Stimulated activated CD8-positive, alpha-beta memory T cell treated with anti-CD3 and anti-CD28 coated beads, Interleukin-4, amount 100 ng/mL, for 24 hours (primary cell): ENCODE measurements around the gene SNCG.
"Not testable (repeated sequence)": the region's sequence is repeated elsewhere in the genome, so short reads cannot be mapped to it uniquely, and the experiment has no call there.

ENCODE experiments used
- DNase-seq: peaks from one replicate; pipeline ENCODE4 v3.0.0-alpha.2; 2020; ENCODE audit warnings: low read depth

The SNCG gene

GRCh38 chr10:86958116-86958900 lies at the start of gene SNCG:
Gene SNCG, plus strand, starts transcription at chr10:86958599. Its CDS starts 99 bp downstream, at chr10:86958698.
- no peak for DNase-seq

DNA sequence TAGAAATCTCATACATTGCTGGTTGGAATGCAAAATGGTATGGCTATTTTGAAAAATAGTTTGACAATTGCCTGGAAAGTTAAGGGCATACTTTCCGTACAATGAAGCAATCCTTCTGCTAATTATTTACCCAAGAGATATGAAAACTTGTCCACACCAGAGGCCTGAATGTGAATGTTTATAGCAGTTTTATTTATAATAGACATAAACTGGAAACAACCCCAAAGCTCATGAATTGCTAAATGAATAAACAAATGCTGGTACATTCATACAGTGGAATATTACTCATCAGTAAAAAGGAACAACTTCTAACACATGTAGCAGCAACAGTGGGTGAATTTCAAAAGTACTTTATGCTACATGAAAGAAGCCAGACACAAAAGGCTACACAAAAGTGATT lies 43.7 kb upstream of the SNCG start:
- no peak for DNase-seq

DNA sequence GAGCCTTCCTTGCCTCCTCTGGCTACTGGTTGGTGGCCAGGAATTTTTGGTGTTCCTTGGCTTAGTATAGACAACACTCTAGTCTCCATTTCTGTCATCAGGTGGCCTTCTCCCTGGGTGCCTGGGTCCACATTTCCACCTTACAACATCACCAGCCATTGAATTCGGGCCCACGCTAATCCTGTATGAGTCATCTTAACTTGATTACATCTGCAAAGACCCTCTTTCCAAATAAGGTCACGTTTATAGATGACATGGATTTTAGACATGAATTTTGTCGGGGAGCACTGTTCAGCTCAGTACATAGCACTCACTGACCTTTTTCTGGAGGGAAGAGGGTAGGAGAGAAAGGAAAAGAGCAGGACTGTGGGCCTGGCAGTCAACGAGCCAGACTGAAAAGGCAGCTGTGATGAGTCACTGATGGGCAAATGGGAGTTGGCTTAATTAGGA lies 40.4 kb upstream of the SNCG start:
- no peak for DNase-seq

DNA sequence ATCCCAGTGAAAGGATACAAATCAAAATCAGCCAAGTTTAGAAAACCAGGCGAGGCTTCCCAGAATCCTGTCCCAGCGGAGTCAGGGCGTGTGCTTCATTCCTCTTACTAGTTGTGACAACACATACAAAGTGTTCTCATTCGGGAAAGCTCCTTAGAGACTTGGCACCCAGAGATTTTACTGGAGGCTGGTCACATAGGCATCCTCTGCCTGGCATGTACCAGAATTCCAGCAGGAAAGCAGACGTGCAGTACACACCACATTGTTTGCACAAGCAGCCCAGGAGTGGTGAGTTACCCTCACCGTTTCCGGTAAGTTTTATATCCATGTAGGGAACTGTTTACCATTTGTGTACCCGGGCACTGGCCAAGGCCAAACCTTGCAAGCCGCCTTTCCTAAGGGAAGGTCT lies 35.8 kb upstream of the SNCG start:
- DNase-seq: no peak

DNA sequence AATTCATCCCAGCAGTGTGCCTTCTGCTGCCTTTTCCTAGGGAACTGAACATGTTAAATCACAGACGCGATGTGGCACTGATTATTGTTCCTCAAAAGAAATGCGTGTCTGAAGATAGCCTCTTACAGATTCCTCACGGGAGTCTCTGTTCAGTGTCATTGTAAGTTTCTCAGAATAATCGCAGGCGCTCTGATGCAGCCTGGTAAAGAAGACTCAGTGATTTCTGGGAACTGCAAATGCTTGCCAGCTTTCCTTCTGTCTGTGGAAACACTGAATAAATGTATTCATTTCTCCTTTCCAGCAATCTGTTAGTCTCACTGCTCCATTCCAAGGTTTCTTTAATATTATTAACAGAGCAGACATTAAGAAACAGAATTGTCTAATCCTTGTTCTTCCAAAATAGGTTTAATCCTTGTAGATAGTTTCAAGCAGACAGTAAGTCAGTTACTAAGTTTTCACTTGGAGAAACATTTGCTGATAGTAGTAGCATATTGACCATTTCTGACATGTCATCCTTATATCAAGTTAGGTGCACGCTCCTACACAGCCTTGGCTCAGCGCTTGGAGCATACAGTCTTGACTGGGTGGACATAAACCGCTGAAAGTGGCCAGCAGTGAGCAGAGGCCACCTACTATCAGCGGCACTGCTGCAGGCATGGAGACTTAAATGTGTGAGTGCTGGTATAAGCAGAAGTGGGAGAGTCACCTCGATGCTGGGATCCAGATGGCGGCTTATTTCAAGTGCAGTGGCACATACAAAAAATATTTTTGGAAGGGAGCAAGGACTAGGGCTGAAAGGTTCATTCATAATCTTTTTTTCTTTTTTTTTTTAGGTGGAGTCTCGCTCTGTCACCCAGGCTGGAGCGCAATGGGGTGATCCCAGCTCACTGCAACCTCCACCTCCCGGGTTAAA lies 28.7 kb upstream of the SNCG start:
- DNase-seq: no peak

- DNase-seq: no peak
These were observed 26.5 kb upstream of the SNCG start for GRCh38 chr10:86931872-86932271.

GRCh38 chr10:86932674-86933073 lies 25.7 kb upstream of the SNCG start:
- DNase-seq: no peak

GRCh38 chr10:86934162-86934711 lies 24.2 kb upstream of the SNCG start:
- DNase-seq: not testable (repeated sequence)

GRCh38 chr10:86936661-86937501 lies 21.5 kb upstream of the SNCG start:
- DNase-seq: no peak

DNA sequence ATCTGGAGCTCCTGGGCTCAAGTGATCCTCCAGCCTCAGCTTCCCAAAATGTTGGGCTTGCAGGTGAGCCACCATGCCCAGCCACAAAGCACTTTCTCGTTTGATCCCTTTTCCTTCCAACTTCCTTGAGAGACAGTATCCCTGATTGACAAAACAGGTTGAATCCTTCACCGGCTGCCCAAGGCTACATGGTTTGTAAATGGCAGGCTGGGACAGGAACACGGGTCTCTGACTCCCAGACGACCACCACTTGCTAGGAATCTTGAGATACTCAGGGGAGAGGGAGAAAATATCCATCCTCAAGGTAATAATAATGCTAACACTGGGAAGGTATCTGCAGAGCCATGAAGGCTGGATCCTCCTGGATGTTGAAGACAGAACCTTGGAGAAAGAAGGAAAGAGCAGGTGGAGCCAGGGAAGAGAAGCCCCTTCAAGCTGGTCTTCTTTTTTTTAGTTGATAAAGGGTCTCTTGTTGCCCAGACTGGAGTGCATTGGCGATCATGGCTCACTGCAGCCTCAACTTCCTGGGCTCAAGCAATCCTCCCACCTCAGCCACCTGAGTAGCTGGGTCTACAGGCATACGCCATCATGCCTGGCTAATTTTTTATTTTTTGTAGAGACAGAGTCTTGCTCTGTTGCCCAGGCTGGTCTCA lies 20.8 kb upstream of the SNCG start:
- no peak for DNase-seq

GRCh38 chr10:86938260-86938659 lies 20.1 kb upstream of the SNCG start:
- DNase-seq: no peak

- DNase-seq: not testable (repeated sequence)
These were observed 18.3 kb upstream of the SNCG start for GRCh38 chr10:86940076-86940475.

DNA sequence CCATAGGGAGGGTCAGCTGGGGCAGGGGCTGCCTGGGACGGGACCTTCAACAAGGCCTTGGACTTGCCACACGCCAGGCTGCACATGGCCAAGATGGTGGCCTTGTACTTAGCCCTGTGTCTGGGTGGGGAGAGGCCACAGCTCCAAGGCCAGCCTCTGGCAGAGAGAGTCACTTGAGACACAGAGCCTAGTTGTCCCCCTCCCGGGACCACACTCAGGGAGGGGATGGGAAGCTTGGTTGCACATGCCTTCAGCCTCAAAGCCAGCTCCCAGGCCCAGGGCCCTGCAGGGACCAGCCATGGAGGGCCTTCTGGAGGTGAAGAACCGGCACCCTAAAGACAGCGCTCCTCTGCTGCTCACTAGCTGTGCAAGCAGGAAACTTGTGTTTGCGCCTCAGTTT lies 17.7 kb upstream of the SNCG start:
- no peak for DNase-seq

DNA sequence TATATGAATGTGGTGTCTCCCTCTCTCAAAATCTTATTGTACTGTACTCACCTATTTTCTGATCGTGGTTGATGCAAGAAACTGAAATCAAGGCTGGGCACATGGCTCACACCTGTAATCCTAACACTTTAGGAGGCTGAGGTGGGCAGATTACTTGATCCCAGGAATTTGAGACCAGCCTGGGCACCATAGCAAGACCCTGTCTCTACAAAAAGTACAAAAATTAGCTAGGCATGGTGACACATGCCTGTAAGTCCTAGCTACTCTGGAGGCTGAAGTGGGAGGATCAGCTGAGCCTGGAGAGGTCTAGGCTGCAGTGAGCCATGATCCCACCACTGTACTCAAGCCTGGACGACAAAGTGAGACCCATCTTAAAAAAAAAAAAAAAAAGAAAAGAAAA lies 17.0 kb upstream of the SNCG start:
- DNase-seq: no peak

DNA sequence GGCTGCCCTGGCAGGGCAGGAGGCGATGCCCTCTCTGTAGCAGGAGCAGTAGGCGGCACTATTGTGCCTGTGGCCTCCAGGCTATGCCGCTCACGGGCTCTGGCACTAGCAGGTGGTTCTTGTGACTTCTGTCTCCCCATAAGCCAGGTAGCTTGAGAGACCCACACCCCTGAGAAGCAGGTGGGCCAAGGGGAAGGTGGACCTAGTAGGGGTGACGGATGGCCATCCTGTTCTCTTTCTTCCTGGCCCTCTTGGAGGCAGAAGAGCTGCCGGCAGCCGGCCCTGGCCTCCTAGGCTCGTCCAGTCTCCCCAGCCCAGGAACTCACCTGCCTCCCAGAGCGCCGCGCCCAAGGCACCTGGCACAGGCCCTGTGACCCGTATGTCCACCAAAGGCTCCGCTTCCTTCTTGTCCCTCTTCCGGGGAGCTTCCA lies 16.4 kb upstream of the SNCG start:
- no peak for DNase-seq

GRCh38 chr10:86942441-86943315 lies 15.7 kb upstream of the SNCG start:
- DNase-seq: no peak

- DNase-seq: no peak
These were observed 14.9 kb upstream of the SNCG start for GRCh38 chr10:86943316-86944030.

DNA sequence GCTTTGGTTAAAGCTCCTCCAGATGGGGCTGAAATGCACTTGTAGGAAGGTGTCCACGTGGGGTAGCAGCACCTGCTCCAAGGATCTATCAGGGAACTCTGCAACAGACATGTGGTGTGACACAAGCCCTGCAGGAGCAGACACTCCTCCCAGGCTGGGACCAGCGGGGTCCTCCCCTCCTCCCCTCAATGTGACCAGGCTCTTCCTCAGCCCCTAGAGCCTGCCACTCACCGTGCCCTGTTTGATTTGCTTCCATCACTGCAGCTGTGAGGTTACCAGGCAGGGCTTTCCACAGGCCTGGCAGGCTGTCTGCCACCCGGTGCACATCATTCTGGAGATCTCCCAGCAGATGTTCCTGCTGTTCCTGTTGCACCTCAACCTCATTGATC lies 14.4 kb upstream of the SNCG start:
- DNase-seq: no peak

DNA sequence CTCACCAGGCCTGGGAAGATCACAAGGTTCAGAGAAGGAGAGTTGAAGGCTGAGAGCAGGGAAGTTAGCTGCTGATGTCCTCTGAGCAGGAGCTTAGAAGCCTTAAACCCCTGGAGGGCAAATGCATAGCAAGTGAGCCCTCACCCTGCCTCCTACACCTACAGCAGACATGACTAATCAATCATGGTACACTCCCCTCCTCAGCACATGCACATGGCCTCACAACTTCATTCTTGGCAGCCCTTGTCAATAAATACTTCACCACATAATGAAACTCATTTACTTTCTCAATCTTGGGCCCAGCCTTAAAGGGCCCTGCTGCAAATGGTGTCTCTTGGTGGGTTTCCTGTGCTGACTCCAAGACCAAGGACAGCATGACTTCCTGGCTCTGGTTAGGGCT lies 13.9 kb upstream of the SNCG start:
- no peak for DNase-seq

GRCh38 chr10:86944907-86945306 lies 13.5 kb upstream of the SNCG start:
- no peak for DNase-seq
